AG09319 (cell line): ENCODE data around the gene SLC1A1.

Source experiments
- DNase-seq: peaks from one replicate; pipeline ENCODE4 v3.0.0-alpha.2; 2010; ENCODE audit warnings: low read depth; ENCODE audit errors: extremely low read depth
- CTCF ChIP-seq: IDR thresholded peaks from 2 replicates; pipeline ENCODE4 v1.5.1; 2011; ENCODE audit warnings: low read depth, mild to moderate bottlenecking, inconsistent platforms, low read length, moderate library complexity

SLC1A1 gene

DNA sequence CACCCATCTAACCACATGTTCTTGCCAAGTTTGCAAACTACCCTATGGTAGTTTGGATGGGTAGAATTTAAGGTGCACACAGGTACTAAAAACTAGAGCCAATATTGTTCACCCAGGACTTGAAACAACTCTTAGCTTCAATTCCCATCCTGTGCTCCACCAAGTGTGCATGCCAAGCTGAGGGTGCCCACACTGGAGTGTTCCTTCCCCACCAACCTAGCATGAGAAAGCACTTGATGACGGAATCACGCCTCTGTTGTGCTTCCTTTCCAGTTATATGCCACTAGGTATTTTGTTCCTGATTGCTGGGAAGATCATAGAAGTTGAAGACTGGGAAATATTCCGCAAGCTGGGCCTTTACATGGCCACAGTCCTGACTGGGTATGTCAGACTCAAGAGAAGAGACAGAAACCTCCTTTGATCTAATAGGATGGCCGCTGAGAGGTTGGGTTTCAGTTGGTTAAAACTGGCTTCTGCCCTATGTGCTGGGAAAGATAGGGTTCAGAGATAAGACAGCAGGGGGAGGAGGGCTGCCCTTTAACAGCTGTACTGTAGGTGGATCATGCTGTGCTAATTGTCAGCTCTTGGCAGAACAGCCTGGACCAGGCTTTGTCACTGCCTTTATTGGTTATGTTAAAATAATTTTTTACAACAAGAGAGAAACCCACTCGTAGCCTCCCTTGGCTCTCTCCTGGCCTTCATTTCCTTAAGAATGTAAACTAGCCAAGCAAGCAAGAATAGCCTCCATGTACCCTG is 83.5 kb downstream of the SLC1A1 start:
- TF ChIP-seq CTCF = no peak
- DNase-seq = no peak

- no peak for DNase-seq
- no peak for TF ChIP-seq CTCF
These were observed 84.5 kb downstream of the SLC1A1 start for GRCh38 chr9:4574657-4575243.

GRCh38 chr9:4575997-4576396 is 85.7 kb downstream of the SLC1A1 start:
- TF ChIP-seq CTCF = no peak
- DNase-seq = no peak

- TF ChIP-seq CTCF = no peak
- no peak for DNase-seq
These were observed 86.2 kb downstream of the SLC1A1 start for GRCh38 chr9:4576448-4576847.

- DNase-seq = no peak
- TF ChIP-seq CTCF = no peak
These were observed 88.7 kb downstream of the SLC1A1 start for GRCh38 chr9:4579001-4579400.

- no peak for TF ChIP-seq CTCF
These were observed 90.9 kb downstream of the SLC1A1 start for GRCh38 chr9:4581035-4581760.

DNA sequence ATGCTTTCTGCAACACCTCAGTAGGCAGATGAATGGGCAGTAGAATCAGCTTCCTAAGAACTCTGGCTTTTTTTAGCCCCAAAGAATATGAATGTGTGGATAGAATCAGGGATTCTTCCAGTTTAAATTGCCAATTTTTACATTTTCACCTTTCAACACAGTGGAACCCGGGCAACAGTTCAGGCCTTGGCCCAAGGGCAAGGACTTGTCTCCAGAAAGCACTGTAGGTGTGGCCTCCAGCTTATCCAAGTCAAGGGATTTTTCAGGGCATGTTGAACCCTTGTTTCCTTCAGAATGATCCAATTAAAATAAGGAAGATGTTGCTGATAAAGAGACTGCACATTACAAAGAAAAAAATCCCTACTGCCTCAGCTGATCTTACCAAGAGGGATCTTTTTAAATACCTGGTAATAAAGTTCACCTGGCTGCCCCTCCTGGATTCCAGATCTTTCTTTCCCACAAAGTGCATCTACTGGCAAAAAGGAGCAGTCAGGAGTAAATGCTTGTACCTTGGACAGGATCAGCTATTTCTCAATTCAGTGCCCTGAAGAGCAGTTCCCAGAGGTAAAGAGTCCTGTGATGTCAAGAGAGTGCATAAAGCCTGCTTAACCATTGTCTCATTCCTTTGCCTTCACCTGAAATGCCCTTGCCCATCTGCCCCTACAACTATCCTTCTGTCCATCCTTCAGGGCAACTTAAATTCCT is 91.7 kb downstream of the SLC1A1 start:
- no peak for DNase-seq
- TF ChIP-seq CTCF = no peak

More at GRCh38 chr9:4581035-4581760, 90.9 kb downstream of the SLC1A1 start:
- no peak for DNase-seq
